ENCODE results near the gene KLHL40. TPM values are rescaled to one million over a fixed set of nuclear protein-coding genes. Genes with fewer than 3 reads are reported as not detected.
A peak's percentile ranks its signal among the peaks of the same experiment; 100 is the strongest.

Gene KLHL40
- total RNA-seq, 2 experiments from 2014 or later: not detected

DNA sequence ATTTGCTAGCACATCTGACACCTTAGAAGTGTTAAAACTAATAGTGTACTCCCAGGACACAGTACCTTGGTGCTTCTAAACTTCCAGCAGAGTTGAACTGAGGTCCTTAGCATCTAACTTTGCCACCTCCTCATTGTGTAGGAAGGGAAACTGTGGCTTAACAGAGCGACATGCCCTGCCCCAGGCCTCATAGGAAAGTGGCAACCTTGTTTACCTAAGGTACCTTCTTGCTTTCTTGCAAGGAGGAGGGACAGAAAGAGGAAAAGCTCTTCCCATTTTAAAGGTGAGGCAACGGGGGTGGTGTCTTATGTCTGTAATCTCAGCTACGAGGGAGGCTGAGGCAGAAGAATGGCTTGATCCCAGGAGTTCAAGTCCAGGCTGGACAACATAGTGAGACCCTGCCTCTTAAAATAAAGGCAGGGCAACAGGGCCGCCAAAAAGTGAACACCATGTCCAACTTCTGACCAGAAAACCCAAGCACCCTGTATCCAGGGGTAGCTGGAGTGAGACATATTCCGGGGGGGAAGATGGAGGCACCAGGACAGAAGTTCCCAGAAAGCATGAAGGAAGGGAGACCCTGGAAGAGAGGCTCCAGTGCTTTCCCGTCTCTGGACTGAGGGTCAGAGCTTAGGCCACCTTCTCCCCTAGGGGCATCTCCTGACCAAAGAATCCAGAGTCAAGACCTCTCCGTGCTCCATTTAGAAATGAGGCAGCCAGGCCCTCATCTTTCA is 540 bp upstream of the KLHL40 start:
- no peak for ATAC-seq (ENCODE audit: low read depth)
- Mint-ChIP-seq H3K4me1 (peaks cover 2% of the 10 kb centered on the region), H3K36me3 (no peaks in the 10 kb centered on the region), H3K4me3 (no peak overlapping the region), H3K27ac (no peak overlapping the region), H3K27me3 (peaks cover 32% of the 10 kb centered on the region), H3K9me3 (peaks cover 3% of the 10 kb centered on the region)
- DNase-seq: peak; percentile 0
- POLR2A ChIA-PET: no interaction called here

DNA sequence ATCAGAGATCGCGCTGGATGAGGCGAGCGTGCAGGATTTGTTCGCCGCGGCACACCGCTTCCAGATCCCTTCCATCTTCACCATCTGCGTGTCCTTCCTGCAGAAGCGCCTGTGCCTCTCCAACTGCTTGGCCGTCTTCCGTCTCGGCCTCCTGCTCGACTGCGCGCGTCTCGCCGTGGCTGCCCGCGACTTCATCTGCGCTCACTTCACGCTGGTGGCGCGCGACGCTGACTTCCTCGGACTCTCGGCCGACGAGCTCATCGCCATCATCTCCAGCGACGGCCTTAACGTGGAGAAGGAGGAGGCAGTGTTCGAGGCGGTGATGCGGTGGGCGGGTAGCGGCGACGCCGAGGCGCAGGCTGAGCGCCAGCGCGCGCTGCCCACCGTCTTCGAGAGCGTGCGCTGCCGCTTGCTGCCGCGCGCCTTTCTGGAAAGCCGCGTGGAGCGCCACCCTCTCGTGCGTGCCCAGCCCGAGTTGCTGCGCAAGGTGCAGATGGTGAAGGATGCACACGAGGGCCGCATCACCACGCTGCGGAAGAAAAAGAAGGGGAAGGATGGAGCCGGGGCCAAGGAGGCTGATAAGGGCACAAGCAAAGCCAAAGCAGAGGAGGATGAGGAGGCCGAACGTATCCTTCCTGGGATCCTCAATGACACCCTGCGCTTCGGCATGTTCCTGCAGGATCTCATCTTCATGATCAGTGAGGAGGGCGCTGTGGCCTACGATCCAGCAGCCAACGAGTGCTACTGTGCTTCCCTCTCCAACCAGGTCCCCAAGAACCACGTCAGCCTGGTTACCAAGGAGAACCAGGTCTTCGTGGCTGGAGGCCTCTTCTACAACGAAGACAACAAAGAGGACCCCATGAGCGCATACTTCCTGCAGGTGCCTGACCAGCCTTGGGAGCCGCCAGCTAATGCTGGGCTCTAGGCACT is 819 bp downstream of the KLHL40 start:
- ATAC-seq (ENCODE audit: low read depth) (no peak), DNase-seq (peak; percentile 32)
- H3K4me1 Mint-ChIP-seq: peaks cover 2% of the 10 kb centered on the region
- H3K27me3 Mint-ChIP-seq: peaks cover 32% of the 10 kb centered on the region
- H3K27ac Mint-ChIP-seq: no peak overlapping the region
- POLR2A ChIA-PET: no interaction called here
- peak overlapping the region; percentile 68 for H3K4me3 Mint-ChIP-seq
- H3K9me3 Mint-ChIP-seq: no peaks in the 10 kb centered on the region
- no peaks in the 10 kb centered on the region for H3K36me3 Mint-ChIP-seq

DNA sequence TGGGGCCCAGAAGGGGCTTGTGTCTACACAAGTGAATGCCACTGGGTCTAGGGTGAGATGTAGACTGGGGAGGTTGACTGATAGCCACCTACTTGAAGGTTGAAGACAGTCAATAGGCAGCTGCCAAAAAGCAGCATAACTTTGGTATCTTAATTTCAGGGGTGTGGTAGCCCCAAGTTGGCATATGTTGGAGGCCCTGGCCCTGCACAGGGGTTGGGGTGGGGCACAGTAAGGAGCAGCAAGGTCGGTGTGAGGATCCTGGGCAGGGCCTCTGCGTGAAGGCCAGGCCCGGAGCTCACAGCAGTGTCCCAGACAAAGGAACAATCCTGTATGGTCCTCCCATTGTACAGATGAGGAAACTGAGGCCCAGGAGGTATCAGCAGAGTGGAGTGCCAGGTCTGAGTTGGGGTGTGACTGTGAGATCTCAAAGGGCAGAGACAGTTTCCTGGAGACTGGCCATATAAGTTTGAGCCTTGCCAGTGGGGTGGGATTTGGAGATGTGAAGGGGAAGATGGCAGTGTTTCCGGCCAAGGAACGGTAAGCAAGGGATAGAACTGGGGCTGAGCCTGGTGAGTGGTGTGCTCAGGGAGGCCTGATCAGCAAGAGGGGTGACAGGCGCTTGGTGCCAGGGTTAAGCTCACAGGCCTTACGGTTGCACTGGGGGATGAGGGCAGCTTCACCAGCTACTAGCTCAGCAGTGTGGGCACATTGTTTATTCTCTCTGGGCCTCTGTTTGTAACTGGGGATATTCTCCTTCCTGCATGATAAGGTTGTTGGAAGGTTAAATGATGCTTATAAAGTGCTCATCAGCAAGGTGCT is 1.7 kb downstream of the KLHL40 start:
- POLR2A ChIA-PET: no interaction called here
- H3K9me3 Mint-ChIP-seq: no peaks in the 10 kb centered on the region
- no peak overlapping the region for H3K27ac Mint-ChIP-seq
- H3K4me1 Mint-ChIP-seq: peaks cover 2% of the 10 kb centered on the region
- no peaks in the 10 kb centered on the region for H3K36me3 Mint-ChIP-seq
- DNase-seq: peak; percentile 7
- no peak overlapping the region for H3K4me3 Mint-ChIP-seq
- ATAC-seq (ENCODE audit: low read depth): no peak
- peaks cover 26% of the 10 kb centered on the region for H3K27me3 Mint-ChIP-seq

DNA sequence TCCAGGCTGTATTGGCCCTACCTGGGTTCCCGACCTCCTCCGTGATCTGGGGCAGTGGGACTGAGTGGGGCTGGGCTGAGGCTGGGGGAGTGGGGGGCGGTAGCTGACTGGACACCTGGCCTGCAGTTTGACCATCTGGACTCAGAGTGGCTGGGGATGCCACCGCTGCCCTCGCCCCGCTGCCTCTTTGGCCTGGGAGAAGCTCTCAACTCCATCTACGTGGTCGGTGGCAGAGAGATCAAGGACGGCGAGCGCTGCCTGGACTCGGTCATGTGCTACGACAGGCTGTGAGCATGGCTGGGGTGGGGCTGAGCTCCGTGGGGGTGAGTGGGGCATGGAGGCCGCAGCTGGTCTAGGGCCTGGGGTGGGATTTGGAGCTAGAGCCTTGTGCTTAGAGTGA is 2.7 kb downstream of the KLHL40 start:
- peaks cover 21% of the 10 kb centered on the region for H3K27me3 Mint-ChIP-seq
- DNase-seq (no peak), ATAC-seq (ENCODE audit: low read depth) (no peak)
- no peak overlapping the region for H3K4me3 Mint-ChIP-seq
- no peaks in the 10 kb centered on the region for H3K9me3 Mint-ChIP-seq
- POLR2A ChIA-PET: no interaction called here
- no peaks in the 10 kb centered on the region for H3K36me3 Mint-ChIP-seq
- peaks cover 2% of the 10 kb centered on the region for H3K4me1 Mint-ChIP-seq
- H3K27ac Mint-ChIP-seq: no peak overlapping the region

DNA sequence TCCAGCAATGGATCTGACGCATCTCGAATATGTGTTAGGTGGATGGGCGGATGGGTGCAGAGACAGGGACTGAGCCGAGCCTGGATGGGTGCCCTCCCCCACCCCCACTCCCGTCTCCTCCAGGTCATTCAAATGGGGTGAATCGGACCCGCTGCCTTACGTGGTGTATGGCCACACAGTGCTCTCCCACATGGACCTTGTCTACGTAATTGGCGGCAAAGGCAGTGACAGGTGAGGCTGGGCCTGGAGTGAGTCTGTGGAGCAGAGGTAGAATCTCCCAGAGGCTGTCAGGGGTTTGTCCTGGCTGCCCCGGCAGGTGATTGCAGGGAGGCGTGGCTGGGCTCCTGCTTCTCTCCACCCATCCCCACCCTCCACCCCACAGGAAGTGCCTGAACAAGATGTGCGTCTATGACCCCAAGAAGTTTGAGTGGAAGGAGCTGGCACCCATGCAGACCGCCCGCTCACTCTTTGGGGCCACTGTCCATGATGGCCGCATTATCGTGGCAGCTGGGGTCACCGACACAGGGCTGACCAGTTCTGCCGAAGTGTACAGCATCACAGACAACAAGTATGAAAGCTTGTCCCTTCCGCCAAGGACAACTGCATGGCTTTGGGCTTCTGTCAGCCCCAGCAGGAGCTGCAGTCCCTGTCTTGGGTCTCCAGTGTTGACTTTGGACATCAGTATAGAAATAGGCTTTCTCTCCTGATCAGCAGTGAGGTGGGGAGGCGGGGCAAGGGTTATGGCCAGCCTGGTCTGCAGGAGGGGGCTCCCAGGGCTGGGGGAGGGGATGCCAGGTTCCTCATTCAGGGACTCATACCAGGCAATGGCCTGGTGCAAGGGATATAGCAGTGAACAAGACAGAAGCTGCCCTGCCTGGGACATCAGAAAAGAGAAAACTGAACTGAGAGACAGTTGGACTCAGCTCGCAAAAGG is 3.4 kb downstream of the KLHL40 start:
- no peak overlapping the region for H3K27ac Mint-ChIP-seq
- no peaks in the 10 kb centered on the region for H3K36me3 Mint-ChIP-seq
- H3K27me3 Mint-ChIP-seq: peaks cover 21% of the 10 kb centered on the region
- H3K4me3 Mint-ChIP-seq: no peak overlapping the region
- ATAC-seq (ENCODE audit: low read depth) (no peak), DNase-seq (peak; percentile 2)
- POLR2A ChIA-PET: no interaction called here
- no peaks in the 10 kb centered on the region for H3K9me3 Mint-ChIP-seq
- H3K4me1 Mint-ChIP-seq: peaks cover 2% of the 10 kb centered on the region

DNA sequence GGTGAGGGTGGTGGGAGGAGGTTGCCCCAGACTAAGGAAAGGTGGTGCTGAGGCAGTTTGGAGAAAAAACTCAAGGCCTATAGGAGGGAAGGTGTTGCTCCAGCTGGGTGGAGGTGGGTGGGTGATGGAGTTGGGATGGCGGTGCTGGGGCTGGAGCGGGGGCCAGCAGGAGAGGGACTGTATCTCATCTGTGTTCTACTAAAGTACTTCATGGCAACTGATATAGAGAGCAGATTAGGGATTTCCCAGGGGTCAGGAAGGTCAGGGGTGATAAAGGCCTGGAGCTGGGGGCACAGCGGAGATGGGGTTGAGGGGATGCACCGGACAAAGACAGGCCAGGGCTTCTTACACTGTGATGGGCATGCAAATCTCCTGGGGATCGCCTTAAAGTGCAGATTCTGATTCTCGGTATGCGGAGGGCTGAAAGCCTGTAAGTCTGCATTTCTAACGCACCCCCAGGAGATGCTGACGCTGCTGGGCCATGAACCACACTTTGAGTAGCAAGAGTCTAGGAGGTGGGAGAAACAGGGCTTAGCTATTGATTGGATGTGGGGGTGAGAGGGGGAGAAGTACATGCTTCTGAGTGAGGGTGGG is 4.2 kb downstream of the KLHL40 start:
- Mint-ChIP-seq H3K27me3 (peaks cover 21% of the 10 kb centered on the region), H3K4me1 (peaks cover 2% of the 10 kb centered on the region), H3K9me3 (no peaks in the 10 kb centered on the region), H3K36me3 (no peaks in the 10 kb centered on the region), H3K27ac (no peak overlapping the region), H3K4me3 (no peak overlapping the region)
- POLR2A ChIA-PET: no interaction called here
- ATAC-seq (ENCODE audit: low read depth): no peak
- no peak for DNase-seq

DNA sequence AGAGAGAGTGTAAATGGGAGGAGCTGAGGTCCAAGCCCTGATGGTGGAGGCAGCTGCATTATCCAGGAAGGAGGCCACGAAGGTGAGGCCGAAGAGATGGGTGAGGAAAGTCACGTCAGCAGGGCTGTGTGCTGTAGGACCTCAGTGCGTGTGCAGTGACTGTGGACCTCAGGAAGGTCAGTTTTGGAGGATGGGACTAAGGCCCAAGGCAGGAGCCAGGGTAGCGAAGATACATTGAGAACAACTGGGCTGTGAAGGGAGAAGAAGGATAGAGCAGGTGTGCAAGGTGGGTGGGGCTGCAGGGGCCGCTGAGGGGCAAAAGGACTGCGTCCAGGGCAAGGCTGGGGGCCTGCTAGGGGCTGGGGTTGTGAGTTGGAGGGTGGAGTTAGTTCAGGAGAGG is 4.9 kb downstream of the KLHL40 start:
- Mint-ChIP-seq H3K27ac (no peak overlapping the region), H3K36me3 (no peaks in the 10 kb centered on the region), H3K9me3 (no peaks in the 10 kb centered on the region), H3K27me3 (peaks cover 16% of the 10 kb centered on the region), H3K4me3 (no peak overlapping the region), H3K4me1 (peaks cover 2% of the 10 kb centered on the region)
- POLR2A ChIA-PET: no interaction called here
- no peak for DNase-seq
- ATAC-seq (ENCODE audit: low read depth): no peak

DNA sequence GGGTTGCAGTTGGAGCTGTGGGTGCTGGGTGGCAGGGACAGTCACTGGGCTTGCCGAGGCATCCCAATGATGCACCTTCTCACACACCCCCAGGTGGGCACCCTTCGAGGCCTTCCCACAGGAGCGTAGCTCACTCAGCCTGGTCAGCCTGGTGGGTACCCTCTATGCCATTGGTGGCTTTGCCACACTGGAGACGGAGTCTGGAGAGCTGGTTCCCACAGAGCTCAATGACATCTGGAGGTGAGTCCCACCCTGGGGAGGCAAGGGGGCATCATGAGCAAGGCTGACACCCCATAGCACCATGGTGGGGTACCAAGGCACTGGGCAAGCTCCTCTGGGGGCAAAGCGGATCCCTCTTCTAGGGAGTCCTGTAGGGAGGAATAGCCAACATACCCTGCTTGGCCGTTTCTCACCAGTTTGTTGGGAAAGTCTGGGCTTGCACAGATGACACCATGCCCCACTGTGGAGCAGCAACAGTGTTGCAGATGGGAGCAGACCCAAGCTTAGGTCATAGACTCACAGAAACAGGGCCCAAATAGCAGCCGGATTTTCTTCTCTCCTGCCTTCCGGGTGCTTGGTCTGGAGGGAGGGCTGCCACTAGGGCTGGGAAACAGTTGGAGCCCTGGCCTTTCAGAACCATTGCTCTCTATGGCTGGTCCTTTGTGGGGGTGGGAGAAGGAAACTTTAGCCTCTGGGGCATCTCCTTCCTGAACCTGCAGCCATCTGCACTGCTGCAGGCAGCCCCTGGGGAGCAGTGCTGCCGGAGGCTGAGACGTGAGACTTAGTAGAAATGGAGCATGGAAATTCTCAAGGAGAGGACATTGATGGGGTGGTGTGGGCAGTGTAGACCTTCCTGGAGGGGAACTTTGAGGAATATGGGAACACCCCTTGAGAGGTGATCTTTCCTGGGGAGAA is 5.7 kb downstream of the KLHL40 start:
- Mint-ChIP-seq H3K4me3 (no peak overlapping the region), H3K9me3 (no peaks in the 10 kb centered on the region), H3K27ac (no peak overlapping the region), H3K27me3 (peaks cover 13% of the 10 kb centered on the region), H3K4me1 (no peaks in the 10 kb centered on the region), H3K36me3 (no peaks in the 10 kb centered on the region)
- ATAC-seq (ENCODE audit: low read depth) (no peak), DNase-seq (no peak)
- POLR2A ChIA-PET: no interaction called here

DNA sequence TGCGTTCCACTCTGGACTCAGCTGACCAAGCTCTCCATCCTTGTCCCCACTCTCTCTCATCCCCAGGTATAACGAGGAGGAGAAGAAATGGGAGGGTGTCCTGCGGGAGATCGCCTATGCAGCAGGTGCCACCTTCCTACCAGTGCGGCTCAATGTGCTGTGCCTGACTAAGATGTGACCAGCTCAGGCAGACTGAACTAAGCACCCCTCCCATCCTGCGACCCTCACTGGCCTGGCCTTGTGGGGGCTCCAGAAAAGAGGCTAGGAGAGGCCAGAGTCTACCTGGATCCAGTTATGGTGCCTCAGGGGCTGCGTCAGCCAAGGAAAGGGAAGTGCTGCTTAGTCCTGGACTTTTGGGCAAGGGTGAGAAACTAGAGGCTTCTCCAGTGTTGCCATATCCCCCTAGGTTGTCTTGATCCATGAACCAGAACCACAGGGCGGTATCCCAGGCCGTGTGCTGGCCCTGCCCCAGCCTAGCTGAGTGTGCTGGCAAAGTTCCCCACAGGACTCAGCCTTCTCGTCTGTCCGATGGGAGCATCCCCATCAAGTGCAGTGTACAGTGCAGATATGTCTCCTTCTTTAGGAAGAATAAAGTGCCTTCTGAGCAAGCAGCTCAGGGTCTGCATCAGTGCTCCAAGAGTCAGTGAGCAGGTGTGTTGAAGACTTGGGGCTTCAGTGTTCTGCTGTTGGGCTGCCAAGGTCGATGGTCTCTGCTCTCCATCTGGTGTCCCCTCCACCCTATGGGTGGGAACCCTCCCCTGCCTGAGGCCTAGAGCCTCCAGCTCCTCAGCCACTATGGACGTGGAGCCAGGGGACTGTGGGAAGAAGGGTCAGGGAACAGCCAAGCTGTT is 6.7 kb downstream of the KLHL40 start:
- POLR2A ChIA-PET: no interaction called here
- Mint-ChIP-seq H3K27ac (no peak overlapping the region), H3K4me3 (no peak overlapping the region), H3K27me3 (peaks cover 11% of the 10 kb centered on the region), H3K9me3 (no peaks in the 10 kb centered on the region), H3K4me1 (no peaks in the 10 kb centered on the region), H3K36me3 (no peaks in the 10 kb centered on the region)
- ATAC-seq (ENCODE audit: low read depth) (no peak), DNase-seq (no peak)

DNA sequence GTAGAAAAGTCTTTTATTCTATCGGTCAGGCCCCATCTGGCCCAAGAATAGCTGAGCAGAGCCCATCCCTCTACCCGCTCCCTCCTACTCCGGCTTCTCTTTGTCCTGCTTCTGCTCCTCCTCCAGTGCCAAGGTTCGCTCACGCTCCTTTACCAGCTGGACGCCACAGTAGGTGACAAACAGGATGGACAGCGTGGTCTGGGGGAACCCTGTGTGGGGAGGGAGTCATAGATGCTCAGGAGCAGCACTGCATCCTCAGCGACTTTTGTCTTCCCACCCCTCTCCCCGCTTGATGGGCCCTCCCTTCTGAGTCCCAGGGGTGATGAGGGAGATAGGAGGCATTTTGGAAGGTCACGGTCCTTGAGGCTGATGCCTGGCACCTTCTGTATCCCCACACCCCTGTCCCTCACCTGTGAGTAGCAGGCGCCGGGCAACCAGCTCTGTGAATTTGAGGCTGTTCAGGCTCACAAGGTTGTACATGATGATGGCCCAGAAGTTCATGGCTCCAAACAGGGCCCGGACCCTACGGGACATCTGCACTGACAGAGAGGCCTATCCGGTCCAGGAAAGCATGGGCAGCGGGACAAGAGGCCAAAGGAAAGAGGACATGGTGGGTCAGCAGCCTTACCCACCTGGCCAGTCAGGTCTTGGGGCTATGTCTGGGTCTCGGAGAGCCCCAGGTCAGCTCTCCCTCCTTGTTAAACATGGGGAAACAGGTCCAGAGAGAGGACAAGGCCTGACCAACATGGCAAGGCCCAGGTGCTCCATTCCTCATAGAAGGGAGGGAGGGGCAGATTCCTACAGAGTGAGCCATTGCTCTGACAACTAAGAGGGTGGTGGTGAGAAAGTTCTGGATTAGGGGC is 7.6 kb downstream of the KLHL40 start:
- H3K27ac Mint-ChIP-seq: no peak overlapping the region
- H3K9me3 Mint-ChIP-seq: no peaks in the 10 kb centered on the region
- POLR2A ChIA-PET: no interaction called here
- no peak overlapping the region for H3K4me3 Mint-ChIP-seq
- ATAC-seq (ENCODE audit: low read depth): no peak
- H3K4me1 Mint-ChIP-seq: no peaks in the 10 kb centered on the region
- no peak for DNase-seq
- H3K36me3 Mint-ChIP-seq: no peaks in the 10 kb centered on the region
- peaks cover 6% of the 10 kb centered on the region for H3K27me3 Mint-ChIP-seq

All from activated naive CD8-positive, alpha-beta T cell treated with anti-CD3 and anti-CD28 coated beads, Interleukin-2, amount 10 ng/mL, durations not matched to agents 7 days and 5 days (primary cell).